HCT116 (cell line): ENCODE data around the gene MTARC2. TPM values are rescaled to one million over a fixed set of nuclear protein-coding genes. Genes with fewer than 3 reads are reported as not detected.

Experiments used
- ATAC-seq: fragments of 200-7000 bp; cut with Tn5 transposase; 2 replicates; pipeline ENCODE4 v1.9.1; 2020; ENCODE audit warnings: mild to moderate bottlenecking, moderate library complexity
- BruUV-seq: library from RNA; stranded (reverse); fragments of 400-500 nt; replicated peaks from 2 replicates; lab custom pipeline; 2021; lab: Mats Ljungman, UMichigan
- CTCF ChIA-PET: fragments of 300-600 bp; sonication (Branson Sonifier 250); formaldehyde crosslinking; loops from one replicate; lab custom pipeline; 2021; ENCODE audit warnings: antibody characterized with exemption; lab: Charles Lee
- POLR2A ChIA-PET: fragments of 300-600, 350-600 bp; sonication (Branson Sonifier 250); formaldehyde crosslinking; loops from one replicate; lab custom pipeline; 2021; ENCODE audit warnings: antibody characterized with exemption; lab: Charles Lee
- RAD21 ChIA-PET, 2 experiments: fragments of 300-600 bp; sonication (Branson Sonifier 250); formaldehyde crosslinking; loops; one replicate each; lab custom pipeline; 2023; ENCODE audit warnings: low total read pairs in 2 of 2; ENCODE audit not compliant: uncharacterized antibody in 2 of 2, unreplicated experiment in 2 of 2, low non-redundant PET in 1 of 2; lab: Charles Lee
- DNase-seq: peaks from one replicate; pipeline ENCODE4 v3.0.0-alpha.2; 2010; ENCODE audit warnings: low read depth, low spot score
- H2AFZ ChIP-seq: fragments of 200-600 bp; shearing (Covaris generic), sonication (generic); 2 replicates; pipeline ENCODE4 v1.6.1; 2017; ENCODE audit warnings: low read depth, mixed run types, mixed read lengths, antibody characterized with exemption, low read length; ENCODE audit not compliant: poor library complexity, severe bottlenecking
- H3K27ac ChIP-seq: 2 replicates; pipeline ENCODE4 v1.5.1; 2012; ENCODE audit warnings: low read depth, low read length
- H3K27me3 ChIP-seq: fragments of 200-600 bp; sonication (generic); 2 replicates; pipeline ENCODE4 v1.6.1; 2016; ENCODE audit warnings: mixed run types, low read length, mixed read lengths; ENCODE audit not compliant: insufficient read depth
- H3K36me3 ChIP-seq, 2 experiments: fragments of 200-500 bp in 1 of 2; fragments of 200-600 bp in 1 of 2; sonication (Bioruptor generic) in 1 of 2; sonication (generic) in 1 of 2; 2 replicates each; pipeline versions ENCODE4 v1.5.1 to v1.6.1; 2014 to 2016; ENCODE audit warnings: low read length in 2 of 2, inconsistent platforms in 1 of 2, mixed read lengths in 1 of 2, mixed run types in 1 of 2; ENCODE audit not compliant: insufficient read depth in 2 of 2, control insufficient read depth in 1 of 2
- H3K4me1 ChIP-seq, 2 experiments: fragments of 200-600 bp in 1 of 2; sonication (generic) in 1 of 2; 2 replicates each; pipeline versions ENCODE4 v1.5.1 to v1.6.1; 2012 to 2017; ENCODE audit warnings: low read length in 2 of 2, inconsistent platforms in 1 of 2, mild to moderate bottlenecking in 1 of 2, mixed read lengths in 1 of 2, mixed run types in 1 of 2, moderate library complexity in 1 of 2; ENCODE audit not compliant: insufficient read depth in 2 of 2, control insufficient read depth in 1 of 2
- H3K4me2 ChIP-seq: fragments of 200-600 bp; sonication (generic); 2 replicates; pipeline ENCODE4 v1.6.1; 2017; ENCODE audit warnings: mixed run types, low read length, mixed read lengths
- H3K4me3 ChIP-seq, 2 experiments: fragments of 200-600 bp in 1 of 2; sonication (generic) in 1 of 2; replicated peaks in 1 of 2; 2 replicates each; pipeline ENCODE4 v1.5.1; 2011 to 2016; ENCODE audit warnings: low read length in 2 of 2, control low read depth in 1 of 2, low read depth in 1 of 2, mild to moderate bottlenecking in 1 of 2, mixed read lengths in 1 of 2, mixed run types in 1 of 2
- H3K79me2 ChIP-seq: fragments of 200-600 bp; sonication (generic); 2 replicates; pipeline ENCODE4 v1.6.1; 2017; ENCODE audit warnings: mild to moderate bottlenecking, mixed run types, low read length, moderate library complexity, mixed read lengths; ENCODE audit not compliant: insufficient read depth
- H3K9ac ChIP-seq: fragments of 200-600 bp; sonication (generic); 2 replicates; pipeline ENCODE4 v1.6.1; 2016; ENCODE audit warnings: low read length, mixed read lengths
- H3K9me2 ChIP-seq: fragments of 200-600 bp; sonication (generic), shearing (Covaris generic); 2 replicates; pipeline ENCODE4 v1.6.1; 2017; ENCODE audit warnings: mixed run types, mild to moderate bottlenecking, moderate library complexity; ENCODE audit not compliant: insufficient read depth
- H3K9me3 ChIP-seq, 2 experiments: fragments of 200-500 bp in 1 of 2; fragments of 200-600 bp in 1 of 2; sonication (Bioruptor generic) in 1 of 2; sonication (generic) in 1 of 2; 2 replicates each; pipeline ENCODE4 v1.6.1; 2014 to 2017; ENCODE audit warnings: low read length in 2 of 2, mixed read lengths in 2 of 2, inconsistent platforms in 1 of 2, low read depth in 1 of 2, mild to moderate bottlenecking in 1 of 2, mixed run types in 1 of 2, moderate library complexity in 1 of 2; ENCODE audit not compliant: control insufficient read depth in 1 of 2, insufficient read depth in 1 of 2
- H4K20me1 ChIP-seq: fragments of 200-600 bp; sonication (generic), shearing (Covaris generic); 2 replicates; pipeline ENCODE4 v1.6.1; 2017; ENCODE audit warnings: mixed run types, mild to moderate bottlenecking, moderate library complexity; ENCODE audit not compliant: insufficient read depth
- RAD21 ChIP-seq: IDR thresholded peaks from 2 replicates; pipeline ENCODE4 v1.6.1; 2012; ENCODE audit warnings: low read depth, mild to moderate bottlenecking
- intact Hi-C: fragments of 100-400 bp; cut with micrococcal nuclease; formaldehyde crosslinking; loops from 2 replicates; pipeline ENCODE4 v1.10.0; 2022
- total RNA-seq: library from RNA; stranded (reverse); gene quantifications from one replicate; pipeline ENCODE4 v1.2.1, GENCODE V29; 2021; ENCODE audit not compliant: unreplicated experiment
- TF ChIP-seq, protein P1 (sequence below): IDR thresholded peaks from 2 replicates; pipeline ENCODE4 v1.6.1; 2011; ENCODE audit warnings: mild to moderate bottlenecking, low read length, moderate library complexity; ENCODE audit not compliant: insufficient replicate concordance; ENCODE audit errors: extremely low read depth
- TF ChIP-seq, protein P2 (sequence below), 3 experiments: fragments of 200-600 bp in 1 of 3; sonication (generic) in 1 of 3; IDR thresholded peaks in 2 of 3; conservative IDR thresholded peaks in 1 of 3; 2 replicates each; pipeline ENCODE4 v1.5.1; 2012 to 2017; ENCODE audit warnings: low read depth in 2 of 3, low read length in 2 of 3, antibody characterized with exemption in 1 of 3, borderline replicate concordance in 1 of 3, control low read depth in 1 of 3, mild to moderate bottlenecking in 1 of 3, mixed read lengths in 1 of 3, mixed run types in 1 of 3, moderate library complexity in 1 of 3; ENCODE audit not compliant: insufficient read depth in 1 of 3

The MTARC2 gene
- total RNA-seq, 1 experiment from 2014 or later = 16.6 TPM

DNA sequence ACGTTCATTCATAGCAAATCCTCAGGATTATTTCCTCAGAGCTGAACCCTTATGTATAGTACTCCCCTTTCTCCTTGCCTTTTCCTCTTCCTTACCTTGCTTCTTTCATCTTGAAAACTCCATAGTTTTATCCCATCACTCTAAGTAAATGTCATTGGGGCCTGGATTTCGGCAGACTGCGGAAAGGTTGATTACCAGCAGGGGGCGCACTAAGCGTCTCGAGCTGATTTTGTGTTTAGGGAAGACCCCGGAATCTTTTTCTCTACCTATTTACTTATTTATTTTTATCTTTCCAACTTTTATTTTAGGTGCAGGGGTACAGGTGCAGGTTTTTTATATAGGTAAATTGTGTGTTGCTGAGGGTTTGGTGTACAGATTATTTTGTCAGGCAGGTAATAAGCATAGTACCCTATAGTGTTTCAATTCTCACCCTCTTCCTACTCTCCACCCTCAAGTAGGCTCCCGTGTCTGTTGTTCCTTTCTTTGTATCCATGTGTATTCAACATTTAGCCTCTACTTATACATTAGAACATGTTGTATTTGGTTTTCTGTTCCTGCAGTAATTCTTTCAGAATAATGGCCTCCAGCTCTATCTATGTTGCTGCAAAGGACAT, 27.2 kb downstream of the MTARC2 start:
- Histone ChIP-seq H3K9me2 (no peaks in the 10 kb centered on the region), H4K20me1 (no peaks in the 10 kb centered on the region), H3K9ac (no peak overlapping the region), H3K27ac (no peak overlapping the region), H3K36me3 (no peaks in the 10 kb centered on the region; a peak in 1 of 4 replicates), H3K4me2 (no peak overlapping the region), H3K79me2 (no peaks in the 10 kb centered on the region), H3K9me3 (no peaks in the 10 kb centered on the region), H2AFZ (no peak overlapping the region), H3K4me3 (no peak overlapping the region), H3K27me3 (no peaks in the 10 kb centered on the region), H3K4me1 (no peaks in the 10 kb centered on the region)
- BruUV-seq = no TSS peak
- RAD21 ChIA-PET = interaction anchor here in 1 of 2 experiments (0.7 kb wide), 1 partner anchor 89 kb away, joined by 3 read pairs; no protein-coding TSS in a partner anchor
- TF ChIP-seq RAD21 = peak; percentile 23; the same call in 1 of the 2 replicates
- TF ChIP-seq, protein P1, sequence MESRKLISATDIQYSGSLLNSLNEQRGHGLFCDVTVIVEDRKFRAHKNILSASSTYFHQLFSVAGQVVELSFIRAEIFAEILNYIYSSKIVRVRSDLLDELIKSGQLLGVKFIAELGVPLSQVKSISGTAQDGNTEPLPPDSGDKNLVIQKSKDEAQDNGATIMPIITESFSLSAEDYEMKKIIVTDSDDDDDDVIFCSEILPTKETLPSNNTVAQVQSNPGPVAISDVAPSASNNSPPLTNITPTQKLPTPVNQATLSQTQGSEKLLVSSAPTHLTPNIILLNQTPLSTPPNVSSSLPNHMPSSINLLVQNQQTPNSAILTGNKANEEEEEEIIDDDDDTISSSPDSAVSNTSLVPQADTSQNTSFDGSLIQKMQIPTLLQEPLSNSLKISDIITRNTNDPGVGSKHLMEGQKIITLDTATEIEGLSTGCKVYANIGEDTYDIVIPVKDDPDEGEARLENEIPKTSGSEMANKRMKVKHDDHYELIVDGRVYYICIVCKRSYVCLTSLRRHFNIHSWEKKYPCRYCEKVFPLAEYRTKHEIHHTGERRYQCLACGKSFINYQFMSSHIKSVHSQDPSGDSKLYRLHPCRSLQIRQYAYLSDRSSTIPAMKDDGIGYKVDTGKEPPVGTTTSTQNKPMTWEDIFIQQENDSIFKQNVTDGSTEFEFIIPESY = no peak
- TF ChIP-seq, protein P2, sequence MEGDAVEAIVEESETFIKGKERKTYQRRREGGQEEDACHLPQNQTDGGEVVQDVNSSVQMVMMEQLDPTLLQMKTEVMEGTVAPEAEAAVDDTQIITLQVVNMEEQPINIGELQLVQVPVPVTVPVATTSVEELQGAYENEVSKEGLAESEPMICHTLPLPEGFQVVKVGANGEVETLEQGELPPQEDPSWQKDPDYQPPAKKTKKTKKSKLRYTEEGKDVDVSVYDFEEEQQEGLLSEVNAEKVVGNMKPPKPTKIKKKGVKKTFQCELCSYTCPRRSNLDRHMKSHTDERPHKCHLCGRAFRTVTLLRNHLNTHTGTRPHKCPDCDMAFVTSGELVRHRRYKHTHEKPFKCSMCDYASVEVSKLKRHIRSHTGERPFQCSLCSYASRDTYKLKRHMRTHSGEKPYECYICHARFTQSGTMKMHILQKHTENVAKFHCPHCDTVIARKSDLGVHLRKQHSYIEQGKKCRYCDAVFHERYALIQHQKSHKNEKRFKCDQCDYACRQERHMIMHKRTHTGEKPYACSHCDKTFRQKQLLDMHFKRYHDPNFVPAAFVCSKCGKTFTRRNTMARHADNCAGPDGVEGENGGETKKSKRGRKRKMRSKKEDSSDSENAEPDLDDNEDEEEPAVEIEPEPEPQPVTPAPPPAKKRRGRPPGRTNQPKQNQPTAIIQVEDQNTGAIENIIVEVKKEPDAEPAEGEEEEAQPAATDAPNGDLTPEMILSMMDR (IDR thresholded peaks at IDR 0.05 in 2 of 3, conservative IDR thresholded peaks at IDR 0.05 in 1 of 3; ENCODE audit: borderline replicate concordance in 1 of 3, insufficient read depth in 1 of 3, low read depth in 2 of 3, low read length in 2 of 3) = peak; percentile 41 to 96 (median 83); a peak in 5 of 6 replicates
- CTCF ChIA-PET = interaction anchor here (0.6 to 4.4 kb wide), 15 partner anchors 11 to 717 kb away, joined by 3 to 47 read pairs (median 4); partner anchors contain the start of genes MTARC1 and MTARC2
- DNase-seq (no peak), ATAC-seq (peak; percentile 46; the same call in 1 of the 2 replicates)
- intact Hi-C loops = loop anchor here (5.0 to 10.0 kb wide), 4 partner anchors 248 to 781 kb away; partner anchors contain the start of gene MARK1
- POLR2A ChIA-PET = interaction anchor here (1.3 kb wide), 1 partner anchor 11 kb away, joined by 3 read pairs; the partner anchor contains the start of gene MTARC1
